Central memory CD8-positive, alpha-beta T cell (primary cell): ENCODE data around the gene LRRC8D.
"Not testable (repeated sequence)": the region's sequence is repeated elsewhere in the genome, so short reads cannot be mapped to it uniquely, and the experiment has no call there.

Experiments
- ATAC-seq: fragments of 150-1000 bp; cut with Tn5 transposase; replicated peaks from 2 replicates; pipeline ENCODE4 v1.10.0; 2022; ENCODE audit warnings: mild to moderate bottlenecking, moderate FRiP score, moderate number of reproducible peaks; ENCODE audit not compliant: poor library complexity, severe bottlenecking; ENCODE audit errors: extremely low read depth
- DNase-seq, 2 donors: peaks; one replicate each; pipeline ENCODE4 v3.0.0; 2021; ENCODE audit warnings: low spot score in 2 of 2
- H3K27ac Mint-ChIP-seq: one replicate; pipeline ENCODE4 v1.8.0; 2022; ENCODE audit warnings: low read depth, mild to moderate bottlenecking, moderate library complexity, mixed read lengths
- H3K27me3 Mint-ChIP-seq: one replicate; pipeline ENCODE4 v1.8.0; 2022; ENCODE audit warnings: mixed read lengths
- H3K36me3 Mint-ChIP-seq: one replicate; pipeline ENCODE4 v1.8.0; 2022; ENCODE audit warnings: mild to moderate bottlenecking, moderate library complexity, mixed read lengths; ENCODE audit not compliant: insufficient read depth
- H3K4me1 Mint-ChIP-seq: one replicate; pipeline ENCODE4 v1.8.0; 2022; ENCODE audit warnings: mixed read lengths
- H3K4me3 Mint-ChIP-seq: one replicate; pipeline ENCODE4 v1.8.0; 2022; ENCODE audit warnings: mild to moderate bottlenecking, moderate library complexity, mixed read lengths
- H3K9me3 Mint-ChIP-seq: one replicate; pipeline ENCODE4 v1.8.0; 2022; ENCODE audit warnings: mixed read lengths

LRRC8D gene

DNA sequence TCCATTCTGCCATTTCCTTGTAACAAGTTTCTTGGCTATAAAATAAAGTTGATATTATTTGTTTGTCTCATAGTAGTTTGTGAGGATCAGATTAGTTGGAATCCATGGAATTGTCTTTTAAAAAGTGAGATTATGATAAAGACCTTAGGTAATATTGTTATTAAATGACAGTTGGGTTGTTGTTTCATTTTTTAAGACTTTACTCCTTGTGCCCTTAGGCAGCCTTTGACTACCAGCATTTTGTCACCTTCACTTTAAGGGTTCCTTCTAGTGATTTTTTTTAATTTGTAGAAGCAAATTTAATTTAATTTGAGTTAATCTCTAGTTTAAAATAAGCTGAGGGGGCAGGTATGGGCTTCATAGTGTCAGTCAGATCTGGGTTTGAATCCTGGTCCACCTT, 89.4 kb downstream of the LRRC8D start:
- Mint-ChIP-seq H3K4me1 (peaks cover 46% of the 10 kb centered on the region), H3K36me3 (no peaks in the 10 kb centered on the region), H3K9me3 (no peaks in the 10 kb centered on the region), H3K27me3 (no peaks in the 10 kb centered on the region), H3K4me3 (no peak overlapping the region), H3K27ac (no peak overlapping the region)
- DNase-seq (no peak), ATAC-seq (no peak)

DNA sequence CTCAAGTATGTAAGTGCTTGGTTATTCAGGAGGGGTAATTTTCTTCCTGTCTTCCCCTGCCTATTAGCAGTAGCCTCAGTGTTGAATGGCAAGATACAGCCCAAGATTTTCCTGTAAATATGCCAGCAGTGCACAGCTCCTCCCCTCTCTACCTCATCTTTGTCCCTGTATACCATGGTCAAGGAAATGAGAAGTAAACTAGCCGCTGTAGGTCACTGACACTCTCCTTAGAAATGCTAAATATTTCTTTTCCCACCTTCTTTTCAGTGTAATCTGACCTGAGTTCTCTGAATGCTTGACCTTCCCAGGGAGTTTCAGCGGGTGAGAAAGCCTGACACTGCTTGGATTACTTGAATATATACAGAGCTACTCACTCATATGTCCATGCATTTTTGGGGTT, 89.9 kb downstream of the LRRC8D start:
- DNase-seq (no peak), ATAC-seq (no peak)
- Mint-ChIP-seq H3K4me1 (peaks cover 46% of the 10 kb centered on the region), H3K9me3 (no peaks in the 10 kb centered on the region), H3K4me3 (no peak overlapping the region), H3K27me3 (no peaks in the 10 kb centered on the region), H3K36me3 (no peaks in the 10 kb centered on the region), H3K27ac (no peak overlapping the region)

DNA sequence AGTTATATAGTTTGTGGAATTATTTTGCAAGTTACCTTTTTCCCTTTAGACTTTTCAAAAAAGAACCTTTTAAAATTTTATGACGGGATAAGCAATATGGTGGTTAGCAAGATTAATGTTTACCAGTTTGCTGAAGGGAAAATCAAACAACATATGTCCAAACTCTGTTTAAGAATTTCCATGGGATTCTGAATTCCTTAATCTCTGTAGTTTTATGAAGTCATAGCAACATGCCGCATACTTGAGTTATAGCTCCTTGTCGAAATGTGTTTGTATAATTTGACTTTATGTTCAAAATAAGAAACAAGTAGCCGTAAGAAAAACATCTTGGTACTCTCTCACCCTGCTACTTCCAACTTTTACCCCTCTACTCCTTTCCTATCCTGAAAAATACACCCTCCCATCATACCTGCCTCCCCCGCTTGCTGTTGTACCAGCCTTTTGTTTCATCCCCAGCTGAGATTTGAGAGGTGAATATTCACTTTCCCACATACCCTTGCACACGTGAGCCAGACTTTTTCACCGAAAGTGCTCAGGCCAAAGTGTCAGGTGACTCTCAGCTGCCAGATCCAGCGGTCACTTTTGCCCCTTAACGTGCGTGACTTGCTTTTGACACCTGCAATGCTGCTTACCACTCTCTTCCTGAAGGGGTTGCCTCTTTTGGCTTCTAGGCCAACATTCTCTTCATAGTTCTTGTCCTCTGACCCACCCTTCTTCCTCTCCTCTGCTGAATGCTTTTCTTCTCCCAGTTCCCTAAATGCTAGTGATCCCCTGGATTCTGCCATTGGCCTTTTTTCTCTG, 90.6 kb downstream of the LRRC8D start:
- Mint-ChIP-seq H3K4me1 (peaks cover 46% of the 10 kb centered on the region), H3K9me3 (no peaks in the 10 kb centered on the region), H3K36me3 (no peaks in the 10 kb centered on the region), H3K4me3 (no peak overlapping the region), H3K27me3 (no peaks in the 10 kb centered on the region), H3K27ac (no peak overlapping the region)
- DNase-seq, result no peak
- no peak for ATAC-seq

DNA sequence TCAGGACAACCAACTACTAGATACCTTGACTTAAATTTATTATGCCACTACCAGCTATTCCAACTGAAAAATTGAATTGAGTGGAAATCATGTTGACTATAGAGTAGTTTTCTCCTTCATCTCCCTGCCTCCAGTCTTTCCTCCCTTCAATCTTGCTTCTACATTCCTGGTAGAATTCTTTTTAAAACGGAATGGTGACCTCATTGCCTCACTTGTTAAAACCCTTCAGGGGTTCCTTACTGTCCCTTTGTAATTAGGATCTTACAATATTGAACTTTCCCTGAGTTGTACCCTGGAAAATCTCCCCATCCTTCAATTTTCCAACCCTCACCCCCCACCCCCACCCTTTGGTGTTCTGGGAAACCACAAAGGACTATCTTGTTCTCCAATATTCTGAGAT, 91.2 kb downstream of the LRRC8D start:
- H3K9me3 Mint-ChIP-seq, result no peaks in the 10 kb centered on the region
- H3K4me1 Mint-ChIP-seq, result peaks cover 46% of the 10 kb centered on the region
- H3K4me3 Mint-ChIP-seq, result no peak overlapping the region
- ATAC-seq (no peak), DNase-seq (no peak)
- no peaks in the 10 kb centered on the region for H3K27me3 Mint-ChIP-seq
- H3K27ac Mint-ChIP-seq, result peak overlapping the region; percentile 32
- H3K36me3 Mint-ChIP-seq, result no peaks in the 10 kb centered on the region

DNA sequence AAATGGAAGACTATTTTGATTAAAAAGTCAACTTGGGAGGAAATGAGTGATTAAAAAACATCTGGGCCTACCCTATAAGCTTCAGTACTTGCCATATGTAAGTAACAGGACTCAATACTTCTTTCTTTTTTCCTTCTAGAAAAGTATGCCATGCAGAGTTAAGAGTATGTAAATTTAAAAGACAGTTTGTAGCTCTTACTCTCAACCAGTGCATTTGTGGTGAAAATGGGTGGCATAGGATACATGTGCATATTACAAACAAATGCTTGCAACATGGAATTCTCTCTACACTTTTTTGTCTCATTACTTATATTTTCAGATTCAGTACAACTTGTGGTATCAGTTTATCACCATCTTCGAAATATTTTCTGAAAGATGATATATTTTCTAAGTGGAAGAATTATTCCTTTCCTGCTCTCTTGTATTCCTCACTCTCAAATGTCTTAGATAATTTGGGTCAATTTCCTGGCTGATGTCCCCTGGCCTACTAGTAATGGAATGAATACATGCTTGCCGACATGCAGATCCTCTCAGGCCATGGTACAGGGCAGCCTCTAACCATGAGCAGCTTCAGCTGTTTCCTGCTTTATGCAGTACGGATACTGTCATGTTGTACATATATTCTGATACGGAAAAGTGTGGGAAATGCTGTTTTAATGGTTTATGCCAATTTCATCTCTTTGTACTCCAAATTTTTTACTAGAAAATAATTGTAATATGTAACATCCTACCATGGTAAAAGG, 92.7 kb downstream of the LRRC8D start:
- peaks cover 40% of the 10 kb centered on the region for H3K4me1 Mint-ChIP-seq
- no peaks in the 10 kb centered on the region for H3K36me3 Mint-ChIP-seq
- no peak overlapping the region for H3K4me3 Mint-ChIP-seq
- H3K27me3 Mint-ChIP-seq, result no peaks in the 10 kb centered on the region
- H3K27ac Mint-ChIP-seq, result no peak overlapping the region
- no peak for DNase-seq
- no peak for ATAC-seq
- no peaks in the 10 kb centered on the region for H3K9me3 Mint-ChIP-seq

DNA sequence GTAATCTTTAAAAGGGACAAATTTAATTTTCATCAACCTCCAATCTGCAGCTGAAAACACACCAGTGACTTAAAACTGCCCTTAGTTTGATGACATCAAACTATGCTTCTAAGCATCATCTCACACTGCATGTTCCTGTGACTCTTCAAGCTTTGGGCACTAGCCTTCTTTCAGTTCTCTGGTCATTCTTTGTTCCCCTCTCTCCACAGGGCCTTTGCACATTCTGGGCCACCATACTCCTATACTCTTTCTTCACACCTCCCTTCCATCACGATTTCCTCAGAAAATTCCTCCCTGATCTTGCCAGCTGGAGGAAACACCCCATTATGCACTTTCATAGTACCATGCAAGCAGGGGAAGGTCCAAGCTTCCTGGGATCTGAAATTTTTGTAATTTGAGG, 96.5 kb downstream of the LRRC8D start:
- Mint-ChIP-seq H3K27me3 (no peaks in the 10 kb centered on the region), H3K4me3 (no peak overlapping the region), H3K36me3 (no peaks in the 10 kb centered on the region), H3K27ac (no peak overlapping the region), H3K4me1 (peaks cover 20% of the 10 kb centered on the region), H3K9me3 (no peaks in the 10 kb centered on the region)
- DNase-seq, result no peak
- ATAC-seq, result no peak

DNA sequence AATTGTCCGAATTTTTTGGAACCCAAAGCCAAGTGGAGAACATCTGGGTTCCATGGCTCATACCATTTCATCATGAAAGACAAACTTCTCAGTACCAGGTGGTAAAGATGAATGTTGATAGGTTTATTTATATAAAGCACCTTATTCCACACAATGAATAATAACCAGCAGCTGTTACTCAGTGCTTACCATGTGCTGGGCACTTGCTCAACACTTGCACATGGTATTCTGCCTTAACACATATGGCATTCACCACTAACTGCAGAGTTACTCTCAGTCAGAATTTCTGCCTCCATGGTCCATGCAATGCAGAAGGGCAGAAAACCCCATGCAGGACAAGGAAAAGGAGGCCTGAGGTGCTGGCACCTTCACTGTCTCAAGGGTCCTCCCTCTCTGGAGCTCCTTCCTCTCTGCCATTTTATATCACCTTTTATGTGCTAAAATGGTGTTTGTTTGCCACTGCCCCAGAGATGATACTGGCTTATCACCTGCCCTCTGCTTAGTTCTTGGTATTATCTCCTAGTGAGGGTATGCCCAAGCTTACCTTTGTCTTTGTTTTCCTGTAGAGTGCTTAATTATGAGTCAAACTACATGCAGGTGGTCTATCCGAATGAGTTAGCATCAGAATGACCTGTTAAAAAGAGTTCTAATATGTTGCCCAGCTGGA, 97.4 kb downstream of the LRRC8D start:
- Mint-ChIP-seq H3K27me3 (no peaks in the 10 kb centered on the region), H3K27ac (no peak overlapping the region)
- no peak for ATAC-seq

DNA sequence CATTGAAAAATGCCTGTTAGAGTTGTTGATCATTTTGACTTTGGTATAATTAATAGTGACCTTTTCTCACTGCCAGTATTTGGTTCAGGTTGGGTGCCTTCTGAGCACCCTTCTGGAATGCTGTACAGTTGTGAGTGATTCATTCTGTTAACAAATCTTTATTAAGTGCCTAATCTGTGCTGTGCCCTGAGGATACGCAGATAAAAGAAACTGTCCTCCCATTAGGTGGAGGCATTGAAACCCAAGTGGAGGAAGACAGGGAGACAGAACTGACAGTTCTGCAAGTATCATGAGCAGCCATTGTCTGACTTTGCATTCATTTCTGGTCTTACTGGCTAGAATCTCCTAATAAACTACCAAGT, 97.9 kb downstream of the LRRC8D start:
- Mint-ChIP-seq H3K36me3 (no peaks in the 10 kb centered on the region), H3K4me1 (peaks cover 11% of the 10 kb centered on the region), H3K9me3 (no peaks in the 10 kb centered on the region), H3K27ac (no peak overlapping the region), H3K4me3 (no peak overlapping the region), H3K27me3 (no peaks in the 10 kb centered on the region)
- ATAC-seq (no peak), DNase-seq (no peak)

More for the DNA sequence above, 97.4 kb downstream of the LRRC8D start:
- no peak overlapping the region for H3K4me3 Mint-ChIP-seq
- H3K36me3 Mint-ChIP-seq, result no peaks in the 10 kb centered on the region
- DNase-seq, result no peak
- H3K9me3 Mint-ChIP-seq, result no peaks in the 10 kb centered on the region
- H3K4me1 Mint-ChIP-seq, result peaks cover 15% of the 10 kb centered on the region

DNA sequence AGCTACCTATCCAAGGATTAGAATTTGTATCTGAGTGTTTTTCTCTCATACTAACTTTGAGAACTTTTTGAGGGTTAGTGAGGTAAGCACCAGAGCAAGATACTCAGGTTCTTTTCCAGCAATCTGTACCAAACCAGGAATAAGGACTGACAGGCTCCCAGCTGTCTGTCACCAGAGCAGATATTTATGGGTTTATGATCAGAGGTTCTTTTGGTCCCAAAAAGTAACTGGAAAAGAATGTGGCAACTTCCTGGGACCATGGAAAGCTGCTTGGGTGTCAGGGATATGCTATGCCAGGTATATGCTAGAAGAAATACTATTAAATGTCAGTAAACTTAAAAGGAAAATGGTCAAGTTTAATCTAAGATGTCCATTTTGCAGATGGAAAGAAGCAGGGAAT, 98.3 kb downstream of the LRRC8D start:
- no peak for DNase-seq
- Mint-ChIP-seq H3K27me3 (no peaks in the 10 kb centered on the region), H3K9me3 (no peaks in the 10 kb centered on the region), H3K4me3 (no peak overlapping the region), H3K4me1 (peaks cover 7% of the 10 kb centered on the region), H3K36me3 (no peaks in the 10 kb centered on the region), H3K27ac (no peak overlapping the region)
- ATAC-seq, result no peak

DNA sequence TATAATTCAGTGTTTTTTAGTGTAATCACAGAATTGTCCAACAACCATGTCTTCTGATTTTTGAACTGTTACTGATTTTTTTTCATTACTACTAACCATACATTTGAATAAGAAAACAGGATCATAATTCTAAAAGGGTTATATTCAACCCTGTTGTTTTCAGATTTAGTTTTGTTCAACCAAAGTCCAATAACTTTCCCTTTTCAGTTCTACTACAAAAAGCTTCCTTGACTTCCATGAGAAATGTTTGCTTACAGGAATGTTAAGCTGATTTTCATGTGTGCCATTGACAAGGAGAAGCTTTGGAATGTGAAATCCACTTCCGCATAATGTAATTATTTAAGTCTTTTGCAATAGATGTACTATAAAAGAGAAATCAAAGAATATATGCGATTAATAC, 102.1 kb downstream of the LRRC8D start:
- no peaks in the 10 kb centered on the region for H3K9me3 Mint-ChIP-seq
- no peaks in the 10 kb centered on the region for H3K36me3 Mint-ChIP-seq
- no peak overlapping the region for H3K27ac Mint-ChIP-seq
- no peak overlapping the region for H3K4me3 Mint-ChIP-seq
- peaks cover 6% of the 10 kb centered on the region for H3K4me1 Mint-ChIP-seq
- no peak for DNase-seq
- ATAC-seq, result no peak
- H3K27me3 Mint-ChIP-seq, result no peaks in the 10 kb centered on the region

DNA sequence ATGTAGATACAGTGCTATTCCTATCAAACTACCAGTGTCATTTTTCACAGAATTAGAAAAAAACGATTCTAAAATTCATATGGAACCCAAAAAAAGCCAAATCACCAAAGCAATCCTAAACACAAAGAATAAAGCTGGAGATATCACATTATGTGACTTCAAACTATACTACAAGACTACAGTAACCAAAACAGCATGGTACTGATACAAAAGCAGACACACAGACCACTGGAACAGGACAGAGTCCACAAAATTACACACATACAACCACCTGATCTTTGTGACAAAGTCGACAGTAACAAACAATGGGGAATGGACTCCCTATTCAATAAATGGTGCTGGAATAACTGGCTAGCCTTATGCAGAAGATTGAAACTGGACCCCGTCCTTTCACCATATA, 102.7 kb downstream of the LRRC8D start:
- Mint-ChIP-seq H3K9me3 (no peaks in the 10 kb centered on the region), H3K36me3 (no peaks in the 10 kb centered on the region), H3K4me3 (no peak overlapping the region), H3K27me3 (no peaks in the 10 kb centered on the region), H3K4me1 (peaks cover 4% of the 10 kb centered on the region), H3K27ac (no peak overlapping the region)
- DNase-seq (no peak), ATAC-seq (no peak)

DNA sequence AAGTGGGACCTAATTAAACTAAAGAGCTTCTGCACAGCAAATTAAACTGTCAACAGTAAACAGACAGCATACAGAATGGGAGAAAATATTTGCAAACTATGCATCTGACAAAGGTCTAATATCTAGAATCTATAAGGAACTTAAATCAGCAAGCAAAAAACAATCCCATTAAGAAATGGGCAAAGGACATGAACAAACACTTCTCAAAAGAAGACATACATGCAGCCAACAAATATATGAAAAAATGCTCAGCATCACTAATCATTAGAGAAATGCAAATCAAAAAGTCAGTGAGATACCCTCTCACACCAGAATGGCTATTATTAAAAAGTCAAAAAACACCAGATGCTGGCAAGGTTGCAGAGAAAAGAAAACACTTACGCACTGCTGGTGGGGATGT, 103.2 kb downstream of the LRRC8D start:
- H3K27ac Mint-ChIP-seq, H3K27me3 Mint-ChIP-seq, DNase-seq, H3K36me3 Mint-ChIP-seq, H3K9me3 Mint-ChIP-seq, H3K4me3 Mint-ChIP-seq, ATAC-seq, H3K4me1 Mint-ChIP-seq: not testable (repeated sequence)

DNA sequence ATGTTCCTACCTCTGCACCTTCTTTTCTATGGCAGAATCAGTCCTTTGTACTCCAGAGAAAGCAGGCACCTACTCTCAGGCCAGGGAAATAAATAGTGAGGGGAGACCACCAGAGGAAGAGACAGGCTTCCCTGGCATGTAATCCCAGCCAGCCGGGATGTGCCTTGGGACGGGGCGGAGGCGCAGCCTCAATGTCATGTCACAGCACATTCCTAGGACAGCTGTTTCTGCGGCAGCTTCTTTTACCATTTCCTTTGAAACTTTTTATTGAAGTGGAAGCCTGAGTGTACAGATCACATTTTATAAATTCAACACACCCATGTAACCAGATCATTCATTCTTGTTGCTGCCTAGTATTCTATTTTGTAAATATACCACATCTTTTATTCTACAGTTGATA, 106.2 kb downstream of the LRRC8D start:
- Mint-ChIP-seq H3K36me3 (peaks cover 2% of the 10 kb centered on the region), H3K4me3 (no peak overlapping the region)

More for the DNA sequence above, 106.2 kb downstream of the LRRC8D start:
- ATAC-seq (no peak), DNase-seq (no peak)
- no peaks in the 10 kb centered on the region for H3K9me3 Mint-ChIP-seq
- H3K4me1 Mint-ChIP-seq, result no peaks in the 10 kb centered on the region
- H3K27ac Mint-ChIP-seq, result no peak overlapping the region
- H3K27me3 Mint-ChIP-seq, result no peaks in the 10 kb centered on the region
